Activated CD4-positive, alpha-beta T cell treated with anti-CD3 and anti-CD28 coated beads, Interleukin-2, amount 50 U/mL, for 16 hours (primary cell): Measurements from ENCODE around the gene LRRC75A.
"Not testable (repeated sequence)": the region's sequence is repeated elsewhere in the genome, so short reads cannot be mapped to it uniquely, and the experiment has no call there.

Experiments used
- DNase-seq: peaks from one replicate; pipeline ENCODE4 v3.0.0-alpha.2; 2020

The LRRC75A gene

DNA sequence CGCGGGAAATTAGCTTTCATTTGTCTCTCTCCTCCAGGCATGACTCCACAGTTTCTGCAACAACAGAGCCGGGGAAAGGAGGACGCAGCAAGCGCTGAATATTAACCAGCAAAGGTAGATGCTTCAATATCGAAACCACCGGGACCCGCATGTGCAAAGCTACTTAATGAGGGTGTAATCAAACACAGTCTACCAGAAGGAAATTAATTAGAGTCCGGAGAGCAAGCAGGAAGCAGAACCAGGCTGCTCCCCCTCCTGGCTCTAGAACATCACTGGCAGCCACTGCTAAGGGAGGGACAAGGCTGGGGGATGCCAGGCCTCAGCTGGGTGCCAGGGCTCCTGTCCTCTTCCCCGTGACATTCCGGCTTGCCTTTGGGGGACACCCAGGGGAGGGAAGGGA, 21.7 kb downstream of the LRRC75A start:
- no peak for DNase-seq

DNA sequence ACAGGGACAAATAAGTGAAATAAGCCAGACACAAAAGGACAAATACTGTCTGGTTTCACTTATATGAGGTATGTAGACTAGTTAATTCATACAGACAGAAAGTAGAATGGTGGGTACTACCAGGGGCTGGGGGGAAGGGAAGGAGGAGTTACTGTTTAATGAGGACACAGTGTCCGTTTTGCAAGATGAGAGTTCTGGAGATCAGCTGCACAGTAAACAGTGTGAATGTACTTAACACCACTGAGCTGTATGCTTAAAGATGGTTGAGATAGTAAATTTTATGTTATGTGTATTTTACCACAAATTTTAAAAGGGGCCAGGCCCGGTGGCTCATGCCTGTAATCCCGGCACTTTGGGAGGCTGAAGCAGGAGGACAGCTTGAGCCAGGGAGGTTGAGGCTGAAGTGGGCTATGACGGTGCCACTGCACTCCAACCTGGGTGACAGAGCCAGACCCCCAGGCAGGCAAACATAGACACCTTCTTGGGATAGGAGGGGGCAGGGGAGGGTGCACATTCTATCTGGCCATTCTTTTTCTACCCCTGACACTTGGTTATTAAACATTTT, 23.5 kb downstream of the LRRC75A start:
- DNase-seq, result no peak

DNA sequence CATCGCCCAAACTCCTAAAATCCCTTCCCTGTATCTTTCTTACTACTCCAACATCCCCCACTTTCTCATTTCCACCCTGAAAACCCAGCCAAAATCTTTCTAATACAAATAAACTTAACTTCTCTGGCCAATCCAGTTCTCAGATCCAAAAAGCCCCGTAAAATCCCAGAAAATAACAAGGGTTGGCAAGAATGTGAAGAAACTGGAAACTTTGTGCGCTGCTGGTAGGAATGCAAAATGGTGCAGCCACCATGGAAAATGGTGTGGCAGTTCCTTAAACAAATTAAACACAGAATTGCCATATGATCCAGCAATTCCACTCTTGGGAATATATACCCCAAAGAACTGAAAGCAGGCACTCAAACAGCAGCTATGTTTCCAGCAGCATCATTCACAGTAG, 24.1 kb downstream of the LRRC75A start:
- DNase-seq, result no peak

DNA sequence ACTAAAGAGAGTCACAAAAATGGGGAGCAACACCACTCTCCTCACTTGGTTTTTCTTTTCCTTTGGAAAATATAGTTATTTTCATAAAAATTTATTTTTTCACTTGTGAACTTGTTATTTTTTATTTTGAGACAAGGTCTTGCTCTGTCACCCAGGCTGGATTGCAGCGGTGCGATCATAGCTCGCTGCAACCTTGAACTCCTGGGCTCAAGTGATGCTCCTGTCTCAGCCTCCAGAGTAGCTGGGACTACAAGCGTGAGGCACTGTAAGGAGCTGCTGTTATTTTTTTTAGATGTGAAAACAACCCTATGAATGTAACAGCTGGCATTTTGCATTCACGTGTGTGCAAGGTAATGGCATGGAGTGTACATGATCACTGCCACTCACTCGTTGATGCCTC, 24.9 kb downstream of the LRRC75A start:
- DNase-seq, result no peak

DNA sequence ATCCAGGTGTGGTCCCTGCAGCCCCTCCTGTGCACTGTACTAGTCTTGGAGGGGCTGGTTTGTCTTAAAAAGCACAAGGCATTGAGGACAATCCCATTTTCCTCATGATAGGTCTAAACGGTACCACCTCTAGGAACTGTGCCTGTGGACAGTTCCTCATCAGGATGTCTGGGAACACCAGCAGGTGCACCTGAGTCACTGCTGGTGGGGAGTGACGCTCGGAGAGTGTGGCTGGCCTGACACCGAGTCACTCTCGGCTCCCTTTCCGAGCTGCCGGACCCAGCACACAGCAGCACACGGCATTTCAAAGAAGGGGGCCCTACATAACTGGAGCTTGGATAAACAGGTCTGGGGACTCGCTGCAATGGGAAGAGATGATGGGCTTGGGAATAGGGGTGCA, 25.6 kb downstream of the LRRC75A start:
- DNase-seq, result no peak

DNA sequence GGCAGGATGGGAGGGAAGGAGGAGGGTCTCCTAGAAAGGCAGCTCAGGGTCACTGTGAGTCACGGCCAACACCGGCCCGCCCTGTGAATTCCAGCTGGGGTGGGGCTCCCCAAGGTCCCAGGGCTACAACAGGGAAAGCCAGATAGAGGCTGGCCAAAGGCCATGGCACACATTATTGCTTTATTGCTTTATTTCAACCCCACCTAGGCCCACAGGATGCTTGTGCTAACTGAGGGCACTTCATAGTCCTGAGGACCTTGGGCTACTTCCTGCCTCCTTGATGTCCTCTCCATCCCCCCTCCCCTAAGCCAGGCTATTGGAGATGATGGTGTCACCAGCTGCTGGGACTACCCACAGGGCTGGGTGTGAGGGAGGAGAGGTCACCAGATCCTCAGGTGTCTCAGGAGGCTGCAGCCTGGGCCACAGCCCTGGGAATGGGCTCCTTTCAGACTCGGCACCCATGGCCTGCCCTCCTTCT, 26.1 kb downstream of the LRRC75A start:
- DNase-seq, result no peak

DNA sequence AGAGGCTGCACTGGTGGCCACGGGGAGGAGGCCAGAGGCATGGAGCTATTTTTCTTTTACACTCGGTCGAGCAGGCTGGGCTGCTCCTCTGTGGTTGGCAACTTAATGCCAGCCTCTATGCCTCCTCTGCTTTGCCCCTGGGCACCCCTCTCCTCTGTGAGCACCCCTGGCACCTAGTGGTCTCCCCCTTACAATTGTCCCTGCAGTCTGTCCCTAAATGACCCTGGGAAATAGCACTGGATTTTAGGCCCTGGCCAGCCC, 27.0 kb downstream of the LRRC75A start:
- no peak for DNase-seq

DNA sequence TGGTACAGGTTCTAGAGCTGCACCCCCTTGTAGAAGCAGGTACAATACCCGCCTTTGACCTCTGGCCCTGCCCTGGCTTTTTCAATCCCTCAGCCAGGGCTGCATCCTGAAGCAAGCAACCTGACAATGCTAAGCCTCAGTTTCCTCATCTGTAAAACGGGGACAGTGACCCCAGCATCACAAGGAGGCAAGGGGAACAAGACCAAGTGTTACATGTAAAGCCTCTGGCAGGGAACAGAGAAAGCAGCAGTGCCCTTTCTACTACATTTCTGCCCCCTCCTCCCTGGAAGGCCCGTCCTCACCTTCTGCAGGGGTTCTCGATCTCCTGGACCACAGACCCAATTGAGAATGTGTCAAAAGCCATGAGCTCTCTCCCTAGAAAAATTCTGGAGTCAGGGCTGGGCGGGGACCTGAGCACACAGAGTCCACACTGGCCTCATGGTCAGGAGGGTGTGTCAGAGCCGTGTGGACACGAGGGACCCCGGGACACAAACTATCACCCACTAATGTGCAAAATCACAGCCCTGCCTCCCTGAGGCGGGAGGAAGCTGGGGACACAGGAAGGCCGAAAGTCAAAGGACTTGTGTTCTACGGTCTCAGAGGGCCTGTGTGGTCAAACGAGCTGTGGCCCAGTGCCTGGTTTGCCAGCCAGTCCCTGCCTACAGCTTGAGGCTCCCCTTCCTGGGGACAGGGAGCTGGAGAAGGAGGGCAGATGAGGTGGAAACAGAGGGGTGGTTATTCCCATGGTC, 27.5 kb downstream of the LRRC75A start:
- DNase-seq, result no peak

DNA sequence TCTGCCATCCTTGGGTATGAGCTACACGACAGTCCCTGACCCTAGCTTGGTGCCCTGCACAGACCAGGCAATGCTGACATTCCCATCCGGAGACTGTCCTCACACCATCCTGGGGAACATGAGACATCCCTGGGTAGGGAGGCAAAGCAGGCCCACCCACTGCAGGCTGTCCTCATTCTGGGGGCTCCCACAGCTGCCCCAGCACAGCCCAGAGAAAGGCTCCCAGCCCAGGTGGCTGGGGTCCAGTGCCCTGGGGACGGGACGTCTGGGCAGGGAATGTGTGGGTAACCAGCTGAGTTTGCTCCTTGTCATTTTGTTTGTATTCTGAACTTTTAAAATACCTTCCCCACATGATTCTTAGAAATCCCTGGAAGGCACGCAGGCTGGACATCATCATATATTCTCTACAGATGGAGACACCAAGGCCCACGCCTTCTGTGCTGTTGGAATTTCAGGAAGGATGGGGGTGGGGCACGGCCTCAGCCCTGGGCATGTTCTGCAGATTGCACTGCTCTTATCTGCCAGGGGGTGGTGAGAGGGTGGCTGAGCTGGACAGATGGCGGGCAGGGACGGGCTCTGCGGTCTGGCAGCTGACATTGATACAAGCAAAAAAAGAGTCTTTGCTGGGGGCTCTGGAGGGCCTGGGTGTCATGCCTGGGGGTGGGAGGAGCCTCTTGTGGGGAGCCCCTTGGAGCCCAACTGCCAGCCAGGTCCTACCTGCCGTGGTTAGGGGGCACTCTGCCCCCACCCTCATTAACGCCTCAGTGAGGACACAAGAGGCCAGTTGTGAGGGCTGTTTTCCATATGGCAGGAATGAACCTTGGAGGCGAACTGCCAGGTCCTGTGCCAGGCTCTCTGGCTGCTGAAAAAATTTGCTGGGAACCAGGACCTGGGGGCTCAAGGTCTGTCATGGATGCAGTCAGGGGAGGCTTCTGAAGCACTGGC, 28.4 kb downstream of the LRRC75A start:
- DNase-seq, result no peak

DNA sequence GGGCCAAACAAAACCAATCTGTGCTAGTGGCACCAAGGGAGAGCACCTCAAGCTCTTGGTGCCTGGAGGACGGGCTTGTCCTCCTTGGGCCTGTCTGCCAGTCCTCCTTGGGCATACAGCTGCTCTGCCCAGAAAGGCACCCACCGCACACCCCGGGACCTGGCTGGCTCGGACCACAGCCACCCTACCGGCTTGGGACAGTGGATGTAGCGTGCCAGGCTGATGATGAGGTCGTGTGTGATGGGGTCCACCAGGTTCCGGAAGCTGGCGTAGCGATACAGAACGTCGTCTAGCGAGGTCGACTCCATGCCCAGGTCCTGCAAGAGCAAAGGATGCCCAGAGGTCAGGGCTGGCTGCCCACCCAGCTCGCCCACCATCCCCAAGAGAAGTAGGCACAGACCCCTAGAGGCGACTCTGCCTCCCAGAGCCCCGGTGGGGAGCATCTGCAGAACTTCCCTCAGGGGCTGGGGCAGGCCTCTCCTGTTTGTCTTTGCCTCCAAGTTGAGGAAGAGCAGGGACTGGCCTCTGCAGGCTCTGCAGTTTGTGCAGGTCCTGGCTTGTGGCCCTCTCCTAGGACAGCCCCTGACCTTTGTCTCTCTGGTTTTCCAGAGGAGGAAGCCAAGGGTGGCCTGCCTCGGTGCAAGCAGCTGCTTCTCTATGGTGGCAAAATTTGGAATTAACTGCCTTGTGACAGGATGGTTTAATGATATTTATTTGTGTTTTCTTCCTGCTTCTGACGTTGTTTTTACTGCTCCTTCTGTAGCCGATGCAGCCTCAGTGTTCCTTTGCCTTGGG, 29.7 kb downstream of the LRRC75A start:
- DNase-seq, result no peak

DNA sequence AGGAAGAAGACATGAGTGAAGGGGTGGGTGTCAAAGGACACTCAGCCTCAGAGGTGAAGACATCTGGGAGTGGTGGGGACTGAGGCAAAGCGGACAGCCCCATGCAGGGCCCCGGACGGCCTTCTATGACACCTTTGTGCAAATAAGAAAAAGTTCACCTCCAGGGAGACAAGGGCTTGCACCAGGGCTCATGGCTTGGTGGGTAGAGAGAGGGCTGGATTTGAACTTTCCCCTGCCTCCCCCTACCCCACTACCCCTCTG, 30.5 kb downstream of the LRRC75A start:
- DNase-seq, result no peak

DNA sequence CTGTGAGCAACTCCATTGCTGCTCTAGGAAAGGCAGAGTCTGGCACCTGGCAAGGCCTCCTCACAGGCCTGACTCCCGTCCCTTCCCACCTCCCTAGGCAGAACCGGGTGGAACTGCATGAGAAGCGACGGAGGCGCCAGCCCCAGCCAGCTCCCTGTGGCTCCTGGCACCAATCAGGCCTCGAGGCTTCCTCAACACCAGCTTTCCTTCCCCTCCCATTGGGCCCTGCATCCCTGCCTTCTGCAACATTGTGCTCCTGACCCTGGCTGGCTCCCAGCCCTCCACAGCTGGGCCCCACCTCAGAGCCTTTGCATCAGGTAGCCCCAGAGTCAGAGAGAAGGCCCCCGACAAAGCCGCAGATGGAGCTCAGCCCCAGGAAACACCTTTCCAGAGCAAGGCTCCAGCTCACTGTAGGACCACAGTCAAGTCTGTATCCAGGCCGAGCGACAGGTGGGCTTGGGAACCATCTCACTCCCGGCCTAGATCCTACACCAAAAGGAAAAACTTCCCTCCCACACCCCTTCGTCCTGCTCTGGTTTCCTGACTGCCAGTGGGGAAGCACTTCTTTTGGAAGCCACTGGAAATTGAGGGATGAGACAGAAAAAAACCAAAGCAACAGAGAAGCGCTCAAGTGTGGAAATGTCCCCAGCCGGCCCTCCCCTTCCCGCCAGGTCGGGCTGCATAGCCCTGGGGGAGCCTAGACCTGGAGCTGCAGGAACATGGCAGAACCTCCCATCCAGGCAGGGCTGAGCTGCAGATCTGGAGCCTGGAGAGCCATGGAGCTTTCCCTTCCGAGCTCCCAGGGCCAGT, 31.0 kb downstream of the LRRC75A start:
- no peak for DNase-seq

DNA sequence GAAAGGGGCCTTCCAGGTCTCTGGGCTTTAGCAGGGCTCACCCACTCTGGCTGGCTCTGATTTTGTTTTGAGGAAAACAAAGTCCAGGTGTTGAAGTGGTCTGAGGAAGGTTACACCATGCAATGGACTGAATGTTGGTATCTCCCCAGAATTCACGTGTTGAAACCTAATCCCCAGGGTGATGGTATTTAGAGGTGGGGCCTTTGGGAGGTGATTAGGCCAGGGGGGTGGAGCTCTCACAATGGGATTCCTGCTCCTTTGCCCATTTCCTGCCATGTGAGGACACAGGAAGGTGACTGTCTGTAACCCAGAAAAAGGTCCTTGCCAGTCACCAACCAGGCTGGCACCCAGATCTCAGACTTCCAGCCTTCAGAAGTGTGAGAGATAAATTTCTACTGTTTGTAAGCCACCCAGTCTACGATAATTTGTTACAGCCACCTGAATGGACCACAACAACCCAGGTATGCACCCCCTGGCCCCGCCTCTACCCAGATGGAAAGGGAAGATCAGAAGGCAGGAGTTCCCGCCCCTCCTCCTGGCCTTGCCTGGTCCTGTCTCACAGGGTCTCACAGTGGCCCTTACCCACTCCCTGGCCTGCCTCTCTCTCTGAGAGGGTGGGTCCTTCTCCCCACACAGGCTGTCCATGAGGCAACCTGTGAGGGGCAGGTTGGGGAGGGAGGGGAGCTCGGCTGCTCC, 32.0 kb downstream of the LRRC75A start:
- DNase-seq, result no peak

DNA sequence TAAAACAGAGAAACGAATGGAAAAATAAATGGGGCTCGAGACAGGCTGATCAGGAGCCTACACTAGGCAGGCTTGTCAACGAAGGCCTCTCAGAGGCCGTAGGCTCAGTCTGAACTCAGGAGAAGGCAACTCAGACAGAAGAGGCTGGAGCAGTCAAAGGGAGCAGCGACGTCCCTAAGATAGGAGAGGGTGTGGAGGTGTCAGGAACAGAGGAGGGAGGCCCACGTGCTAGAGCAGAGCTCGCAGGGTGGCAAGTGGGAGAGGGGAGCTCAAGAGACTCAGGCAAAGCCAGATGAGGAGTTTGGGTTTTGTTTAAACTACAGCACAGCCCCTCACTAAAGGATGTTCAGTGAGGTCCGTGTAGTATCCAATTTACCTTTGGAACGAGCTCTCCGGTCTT, 32.7 kb downstream of the LRRC75A start:
- DNase-seq, result no peak

DNA sequence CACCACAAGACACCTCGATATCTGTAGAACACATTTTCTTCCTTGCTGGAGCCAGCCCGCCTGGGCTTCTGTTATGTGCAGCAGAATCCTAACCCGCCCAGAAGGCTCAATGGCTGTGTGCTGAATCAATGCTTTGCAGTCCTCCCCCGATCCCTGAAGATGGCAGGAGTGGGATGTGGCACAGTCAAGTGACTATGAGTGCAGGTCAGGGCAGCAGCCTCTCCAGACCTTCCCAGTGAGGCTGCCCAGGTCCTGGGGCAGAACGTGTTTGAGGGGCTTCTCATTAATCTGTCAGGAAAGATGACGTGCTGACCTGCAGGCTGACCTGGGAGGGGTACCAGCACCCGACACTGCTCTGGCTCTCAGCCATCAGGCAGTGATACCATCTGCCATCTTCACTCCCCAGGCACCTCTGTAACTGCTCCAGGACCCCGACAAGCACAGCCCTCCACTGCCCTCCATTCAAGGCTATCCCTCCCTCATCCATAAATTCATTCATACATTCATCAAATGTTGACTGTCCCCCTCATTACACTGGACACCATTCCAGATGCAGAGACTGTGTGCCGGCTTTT, 35.2 kb downstream of the LRRC75A start:
- no peak for DNase-seq

DNA sequence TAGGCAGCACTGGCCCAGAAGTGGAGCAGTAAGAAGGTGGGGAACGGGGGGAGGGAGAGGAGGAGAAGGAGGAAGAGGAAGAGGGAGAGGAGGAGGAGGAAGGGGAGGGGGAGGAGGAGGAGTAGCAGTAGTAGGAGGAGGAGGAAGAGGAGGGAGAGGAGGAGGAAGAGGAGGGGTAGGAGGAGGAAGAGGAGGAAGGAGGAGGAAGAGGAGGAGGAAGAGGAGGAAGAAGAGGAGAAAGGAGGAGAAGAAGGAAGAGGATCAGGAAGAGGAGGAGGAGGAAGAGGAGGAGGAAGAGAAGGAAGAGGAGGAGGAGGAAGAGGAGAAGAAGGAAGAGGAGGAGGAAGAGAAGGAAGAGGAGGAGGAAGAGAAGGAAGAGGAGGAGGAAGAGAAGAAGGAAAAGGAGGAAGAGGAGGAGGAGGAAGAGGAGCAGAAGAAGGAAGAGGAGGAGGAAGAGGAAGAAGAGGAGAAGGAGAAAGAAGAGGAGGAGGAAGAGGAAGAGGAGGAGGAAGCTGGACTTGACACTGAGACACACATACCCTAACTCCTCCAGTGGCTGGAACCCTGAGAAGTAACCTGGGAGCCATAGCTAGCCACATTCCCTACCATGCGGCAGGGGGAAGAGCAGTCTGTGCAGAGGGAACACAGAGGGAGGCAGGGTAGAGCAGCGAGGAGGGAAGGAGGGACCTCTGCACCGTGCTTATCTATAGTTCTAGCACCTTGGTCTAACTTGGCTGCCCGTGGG, 35.8 kb downstream of the LRRC75A start:
- DNase-seq, result no peak

DNA sequence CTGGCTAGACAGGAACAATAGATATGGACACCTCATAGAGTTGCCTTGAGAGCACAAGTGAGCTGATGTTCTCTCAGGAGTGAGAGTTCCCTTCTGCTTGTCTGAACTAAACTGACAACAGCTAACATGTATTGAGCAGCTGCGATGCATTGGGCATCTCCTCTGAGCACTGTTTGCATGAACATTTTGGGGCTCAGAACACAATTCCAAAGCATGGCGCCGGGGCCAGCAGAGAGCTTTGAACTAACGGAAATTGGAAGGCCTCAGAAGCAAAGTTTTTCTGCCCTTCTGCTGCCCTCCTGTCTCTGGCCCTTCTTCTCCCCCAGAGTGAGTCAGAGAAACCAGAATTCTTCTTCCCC, 38.5 kb downstream of the LRRC75A start:
- DNase-seq, result no peak

DNA sequence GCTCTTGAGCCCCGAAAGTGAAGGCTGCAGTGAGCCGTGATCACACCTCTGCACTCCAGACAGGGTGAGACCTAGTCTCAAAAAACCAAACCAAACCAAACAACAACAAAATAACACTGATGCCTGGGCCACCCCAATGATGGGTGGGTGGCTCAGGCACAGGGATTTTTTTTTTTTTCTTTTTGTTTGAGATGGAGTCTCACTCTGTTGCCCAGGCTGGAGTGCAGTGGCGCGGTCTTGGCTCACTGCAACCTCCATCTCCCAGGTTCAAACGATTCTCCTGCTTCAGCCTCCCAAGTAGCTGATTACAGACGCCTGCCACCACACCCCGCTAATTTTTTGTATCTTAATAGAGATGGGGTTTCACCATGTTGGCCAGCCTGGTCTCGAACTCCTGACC, 39.7 kb downstream of the LRRC75A start:
- DNase-seq, result not testable (repeated sequence)

DNA sequence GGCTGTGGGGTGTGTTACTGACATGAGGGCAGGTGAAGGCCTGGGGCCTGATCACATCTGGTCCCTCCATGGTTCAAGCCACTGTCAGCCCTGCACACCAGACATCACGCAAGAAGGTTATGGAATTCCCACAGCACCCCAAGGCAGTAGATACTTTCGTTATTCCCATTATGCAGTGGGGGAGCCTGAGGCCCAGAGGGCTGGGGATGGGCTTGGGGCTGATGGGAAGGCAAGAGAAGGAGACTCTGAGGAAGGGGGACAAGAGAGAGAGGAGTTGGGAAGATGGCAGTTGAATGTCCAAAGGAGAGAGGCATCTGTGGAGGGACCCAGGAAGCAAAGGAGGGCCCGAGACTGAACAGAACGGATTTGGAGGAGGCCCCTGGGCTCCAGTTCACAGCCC, 42.0 kb downstream of the LRRC75A start:
- no peak for DNase-seq

DNA sequence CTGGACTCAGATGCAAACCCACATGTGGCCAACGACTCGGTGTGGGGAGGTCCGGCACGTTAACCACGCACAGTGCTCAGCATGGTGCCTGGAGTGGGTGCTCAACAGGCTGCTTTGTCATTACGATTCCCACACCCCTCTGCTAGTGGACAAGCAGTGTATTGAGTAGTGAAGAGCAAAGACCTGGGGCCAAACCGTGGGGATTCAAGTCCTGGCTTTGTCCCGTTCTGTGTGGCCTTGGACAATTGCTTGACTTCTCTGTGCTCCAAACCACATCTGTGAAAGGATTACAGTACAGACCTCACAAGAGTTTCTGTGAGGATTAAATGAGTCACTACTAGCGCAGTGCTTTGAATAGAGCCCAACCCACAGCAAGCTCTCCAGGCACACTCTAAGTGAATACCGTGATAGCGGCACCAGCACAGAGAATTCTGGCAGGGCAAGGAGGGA, 42.8 kb downstream of the LRRC75A start:
- DNase-seq, result peak; percentile 62

DNA sequence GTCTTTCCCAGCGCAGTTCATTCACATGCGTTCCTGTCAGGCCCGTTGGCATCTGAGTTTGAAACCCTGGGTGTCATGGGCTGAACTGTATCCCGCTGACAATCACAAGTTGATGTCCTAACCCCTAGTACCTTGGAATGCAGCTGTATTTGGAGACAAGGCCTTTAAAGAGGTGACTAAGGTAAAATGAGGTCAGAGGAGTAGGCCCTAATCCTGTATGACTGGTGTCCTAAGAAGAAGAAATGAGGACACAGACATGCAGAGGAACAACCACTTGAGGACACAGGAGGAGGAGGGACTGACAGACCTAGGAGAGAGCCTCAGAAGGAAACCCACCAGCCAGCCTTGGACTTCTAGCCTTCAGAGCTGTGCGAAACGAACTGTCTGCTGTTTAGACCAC, 43.5 kb downstream of the LRRC75A start:
- DNase-seq, result no peak
